ENCODE results near the gene NME7.

NME7 gene

GRCh38 chr1:169105087-169105433 is 262.5 kb downstream of the NME7 start:
- peak in 1 of 3 experiments; percentile 63 for DNase-seq

DNA sequence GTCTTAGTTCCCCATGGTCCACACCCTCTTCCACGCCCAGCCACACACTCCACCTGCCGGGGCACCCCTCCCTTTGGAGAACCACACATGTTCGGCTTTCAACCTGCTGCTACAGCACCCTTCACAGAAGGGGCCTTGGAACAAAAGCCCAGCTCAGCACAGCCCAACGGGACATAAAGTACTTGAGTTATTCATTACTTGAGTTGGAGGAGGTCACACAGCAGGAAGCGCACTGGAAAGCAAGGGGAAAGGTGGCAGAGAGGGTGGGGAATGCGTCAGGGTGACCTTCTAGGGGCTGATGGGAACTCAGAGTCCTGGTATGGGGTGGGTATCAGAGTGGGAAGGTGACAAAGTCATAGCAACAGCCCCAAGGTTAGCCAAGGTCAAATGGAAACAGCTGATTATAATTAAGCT is 264.1 kb downstream of the NME7 start:
- peak in 2 of 3 experiments; percentile 37 to 93 for DNase-seq

- DNase-seq = no peak
These were observed 264.6 kb downstream of the NME7 start for GRCh38 chr1:169103002-169103401.

GRCh38 chr1:169102567-169102966 is 265.0 kb downstream of the NME7 start:
- DNase-seq = peak; percentile 43 to 78 (median 67)

GRCh38 chr1:169100651-169101088 is 266.9 kb downstream of the NME7 start:
- no peak for DNase-seq

DNA sequence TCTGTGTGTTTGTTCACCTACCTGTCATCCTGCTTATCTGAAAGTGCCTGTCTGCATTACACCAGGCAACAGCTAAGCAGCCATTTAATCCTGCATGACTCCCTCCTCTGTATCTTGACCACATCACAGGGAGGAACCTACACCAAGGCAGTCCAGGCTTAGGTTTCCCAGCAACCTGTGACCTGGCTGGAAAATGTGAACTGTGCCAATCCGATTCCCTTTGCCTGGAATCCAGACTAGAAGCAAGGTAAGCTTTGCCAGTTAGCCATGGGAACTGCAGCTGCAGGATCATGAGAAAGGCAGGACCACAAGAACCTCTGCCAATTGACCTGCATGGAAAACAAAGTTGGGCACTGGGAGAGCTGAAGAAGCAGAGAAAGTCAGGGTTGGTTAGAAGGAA is 267.4 kb downstream of the NME7 start:
- DNase-seq = no peak

- DNase-seq = no peak
These were observed 268.0 kb downstream of the NME7 start for GRCh38 chr1:169099561-169099960.

GRCh38 chr1:169098380-169098779 is 269.2 kb downstream of the NME7 start:
- no peak for DNase-seq

GRCh38 chr1:169094897-169095569 is 272.6 kb downstream of the NME7 start:
- DNase-seq = no peak

- no peak for DNase-seq
These were observed 275.2 kb downstream of the NME7 start for GRCh38 chr1:169092399-169092798.

GRCh38 chr1:169091480-169091941 is 276.1 kb downstream of the NME7 start:
- DNase-seq = no peak

DNA sequence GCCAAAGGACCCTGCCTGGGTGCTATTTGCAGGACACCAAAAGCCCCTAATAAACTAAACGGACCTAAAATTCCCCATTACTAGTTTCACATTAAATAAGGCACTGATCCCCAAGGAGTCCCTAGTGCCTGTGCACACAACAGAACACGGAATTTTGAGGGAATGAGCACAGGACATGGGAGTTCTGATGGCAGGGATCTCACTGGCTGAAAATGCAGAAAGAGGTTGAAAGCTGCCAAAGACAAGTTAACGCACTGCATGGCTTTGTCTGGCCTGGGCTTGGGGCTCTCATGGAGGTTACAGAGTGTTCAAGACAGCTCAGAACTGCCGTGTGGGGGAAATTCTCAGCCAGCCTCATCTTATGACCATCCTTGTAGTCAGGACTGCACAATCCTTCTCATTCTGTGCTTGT is 276.7 kb downstream of the NME7 start:
- no peak for DNase-seq

DNA sequence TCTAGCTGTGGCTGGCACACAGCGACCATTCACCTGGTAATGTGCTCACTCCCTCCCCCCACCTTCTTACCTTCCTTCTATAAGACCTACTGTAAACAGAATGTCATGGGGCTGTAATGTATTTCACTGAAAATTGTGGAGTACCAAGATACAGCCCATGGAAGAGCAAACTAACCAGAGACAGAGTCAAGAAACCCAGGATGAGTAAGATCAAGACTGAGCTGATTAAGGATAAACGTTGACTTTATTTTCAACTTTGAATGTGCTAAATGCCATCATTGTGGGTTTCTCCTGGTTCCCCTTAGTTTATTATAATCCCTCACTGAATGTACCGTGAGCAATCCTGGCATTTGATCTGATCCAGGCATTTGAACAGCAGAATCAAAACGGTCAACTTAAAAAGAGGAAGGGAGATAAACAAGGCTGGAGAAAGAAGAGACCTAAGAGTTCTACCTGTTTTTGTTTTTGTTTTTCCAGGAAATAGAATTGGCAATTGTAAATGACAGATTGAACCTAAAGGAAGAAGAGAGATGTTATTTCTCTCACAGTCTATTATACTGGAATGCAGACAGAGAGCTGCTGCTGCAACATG is 277.2 kb downstream of the NME7 start:
- no peak for DNase-seq

- no peak for DNase-seq
These were observed 277.8 kb downstream of the NME7 start for GRCh38 chr1:169089776-169090175.

DNA sequence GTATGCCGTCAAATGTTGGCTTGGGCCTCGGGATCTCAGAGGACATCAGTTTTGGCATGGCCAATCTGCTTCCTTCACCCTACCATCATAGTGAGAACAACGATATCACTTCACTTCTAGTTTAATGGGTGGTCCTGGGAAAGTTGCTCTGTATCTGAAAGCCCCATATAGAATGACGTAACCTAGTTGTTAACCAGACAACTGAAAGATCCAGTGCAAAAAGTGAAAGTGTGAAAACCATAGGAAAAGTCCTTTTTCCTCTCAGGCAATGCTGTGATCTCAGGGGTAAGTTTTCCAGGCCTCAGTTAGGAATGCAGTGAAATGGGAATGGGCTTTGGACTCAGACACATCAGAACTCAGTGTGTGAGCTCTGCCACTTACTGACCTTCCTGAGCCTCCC is 279.7 kb downstream of the NME7 start:
- no peak for DNase-seq

DNA sequence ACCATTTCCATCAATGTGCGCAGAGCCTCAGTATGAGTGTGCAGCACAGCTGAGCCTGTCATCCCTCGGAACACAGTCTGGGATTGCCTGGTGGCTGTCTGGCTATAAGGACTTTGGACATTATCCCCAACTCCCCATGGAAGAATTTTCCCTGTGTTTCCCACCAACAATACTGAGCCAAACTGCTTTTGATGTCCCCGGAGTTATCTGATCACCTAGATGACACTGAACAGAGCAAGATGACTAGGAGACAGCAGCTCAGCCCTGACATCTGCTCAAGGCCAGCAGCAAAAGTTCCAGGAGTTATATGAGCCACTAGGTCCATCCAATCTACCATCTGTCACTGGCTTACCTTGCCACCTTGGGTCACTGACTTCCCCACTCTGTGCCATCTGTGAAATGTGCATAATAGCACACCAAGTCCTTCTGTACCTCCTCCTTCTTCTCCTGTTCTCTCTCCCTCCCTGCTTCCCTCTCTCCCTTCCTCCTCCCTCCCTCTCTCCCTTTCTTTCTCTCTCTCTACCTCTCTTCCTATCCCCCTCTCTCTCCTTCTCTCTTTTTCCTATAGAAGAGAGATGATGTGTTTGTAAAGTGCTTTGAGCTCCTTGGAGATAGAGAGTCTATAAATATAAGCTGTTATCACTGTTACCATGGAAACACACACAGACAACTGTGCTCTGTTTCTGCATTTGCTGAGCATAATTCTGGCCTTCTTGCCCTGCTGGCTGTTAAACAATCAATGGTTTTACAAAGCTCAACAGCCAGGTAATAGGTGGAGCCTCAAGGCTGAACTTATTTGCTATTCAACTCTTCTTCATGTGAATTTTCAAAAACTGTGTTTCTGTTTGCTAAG is 280.8 kb downstream of the NME7 start:
- peak in 2 of 3 experiments; percentile 29 to 63 for DNase-seq

- no peak for DNase-seq
These were observed 281.7 kb downstream of the NME7 start for GRCh38 chr1:169085911-169086310.

Measured in NCI-H1417 (cell line).